NCI-H1694 (cell line): Measurements from ENCODE around the gene RUFY2.

Experiments used
- DNase-seq: peaks from one replicate; lab custom pipeline; 2025; lab: John Stamatoyannopoulos, UW

RUFY2 gene

DNA sequence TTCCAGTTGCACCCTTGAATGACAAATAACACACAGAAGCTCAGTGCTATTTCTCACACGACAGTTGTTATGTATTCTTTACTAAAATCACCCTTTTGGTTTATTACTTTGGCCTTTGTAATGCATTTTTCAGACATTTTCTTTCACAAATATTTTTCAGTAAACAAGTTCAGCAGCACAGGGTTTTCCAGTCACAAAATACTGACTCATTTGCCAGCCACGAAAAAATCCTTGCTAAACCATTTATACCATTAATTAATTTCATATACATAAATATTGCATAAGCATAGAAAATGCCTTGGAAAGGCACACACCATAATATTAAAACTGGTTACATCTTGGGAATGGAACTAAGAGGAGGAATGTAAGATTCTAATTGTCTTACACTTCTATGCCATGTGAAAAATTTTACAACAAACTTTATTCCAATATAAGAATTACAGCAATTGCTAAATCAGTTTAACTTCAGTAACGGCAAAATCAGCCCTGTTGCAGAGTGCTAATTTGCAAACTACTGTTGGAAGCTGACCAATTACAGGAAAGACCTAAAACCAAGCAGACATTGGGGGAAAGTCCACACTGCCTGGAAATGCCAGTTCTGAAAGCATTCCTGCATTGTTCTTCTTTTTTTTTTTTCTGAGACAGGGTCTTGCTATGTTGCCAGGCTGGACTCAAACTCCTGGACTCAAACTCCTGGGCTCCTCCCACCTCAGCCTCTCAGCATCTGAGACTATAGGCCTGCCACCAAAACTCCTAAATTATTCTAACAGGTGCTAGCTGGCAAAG is 42.8 kb downstream of the RUFY2 start:
- no peak for DNase-seq

- no peak for DNase-seq
Observed at GRCh38 chr10:68362590-68362989, 44.5 kb downstream of the RUFY2 start.

DNA sequence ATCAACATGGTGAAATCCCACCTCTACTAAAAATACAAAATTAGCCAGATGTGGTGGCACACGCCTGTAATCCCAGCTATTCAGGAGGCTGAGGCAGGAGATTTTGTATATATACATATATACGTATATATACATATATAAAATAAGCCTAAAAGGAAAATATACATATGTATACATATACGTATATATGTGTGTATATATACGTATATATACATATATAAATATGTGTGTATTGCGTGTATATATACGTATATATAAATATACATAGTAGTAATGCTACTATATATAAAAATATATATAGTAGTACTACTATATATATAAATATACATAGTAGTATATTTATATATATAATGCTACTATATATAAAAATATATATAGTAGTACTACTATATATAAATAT is 47.9 kb downstream of the RUFY2 start:
- DNase-seq = no peak

DNA sequence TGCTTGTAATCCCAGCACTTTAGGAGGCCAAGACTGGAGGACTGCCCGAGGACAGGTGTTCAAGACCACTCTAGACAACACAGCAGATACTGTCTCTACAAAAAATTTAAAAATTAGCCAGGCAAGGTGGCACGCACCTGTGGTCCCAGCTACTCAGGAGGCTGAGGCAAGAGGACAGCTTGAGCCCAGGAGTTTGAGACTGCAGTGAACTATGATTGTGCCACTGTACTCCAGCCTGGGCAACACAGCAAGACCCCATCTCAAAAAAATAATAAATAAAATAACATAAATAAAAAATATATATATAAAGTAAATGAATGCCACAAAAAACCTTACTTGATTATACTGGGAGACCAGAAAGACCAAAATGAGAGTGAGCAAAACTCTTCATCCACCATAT is 53.5 kb downstream of the RUFY2 start:
- no peak for DNase-seq

DNA sequence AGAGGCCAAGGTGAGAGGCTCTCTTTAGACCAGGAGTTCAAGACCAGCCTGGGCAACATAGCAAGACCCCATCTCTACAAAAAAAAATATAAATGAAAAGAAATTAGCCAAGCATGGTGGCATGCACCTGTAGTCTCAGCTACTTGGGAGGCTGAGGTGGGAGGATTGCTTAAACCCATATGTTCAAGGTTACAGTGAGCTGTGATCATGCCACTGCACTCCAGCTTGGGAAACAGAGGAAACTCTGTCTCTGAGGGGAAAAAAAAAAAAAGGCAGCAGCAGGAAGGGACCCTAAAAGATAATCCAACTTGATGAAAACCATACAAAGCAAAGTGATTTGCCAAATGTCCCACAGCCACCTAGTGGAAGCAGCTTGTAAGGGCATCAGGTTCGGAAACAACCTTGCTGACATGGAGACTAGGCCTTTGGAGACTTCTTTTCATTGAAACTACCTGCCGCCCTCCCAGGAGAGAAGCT is 58.8 kb downstream of the RUFY2 start:
- DNase-seq = peak; percentile 31

GRCh38 chr10:68346774-68347173 is 60.3 kb downstream of the RUFY2 start:
- DNase-seq = no peak

DNA sequence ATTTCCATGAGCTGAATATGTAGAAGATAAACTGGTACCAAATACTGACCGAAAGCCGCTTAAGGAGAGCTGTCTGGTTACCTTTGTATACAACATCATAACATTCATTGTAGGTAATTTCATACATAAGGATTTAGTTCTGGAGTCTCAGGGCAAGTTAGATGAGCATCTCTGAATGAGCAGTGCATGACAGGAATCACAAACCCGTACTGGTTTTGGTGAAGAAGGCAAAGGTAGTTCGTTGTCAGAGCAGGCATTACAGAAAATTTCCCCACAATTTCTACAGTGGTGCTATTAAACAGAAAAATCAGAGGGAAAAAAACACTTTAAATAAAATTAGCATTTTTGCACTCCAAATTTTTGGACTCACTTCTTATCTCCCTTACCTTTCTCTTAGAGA is 61.5 kb downstream of the RUFY2 start:
- DNase-seq = no peak

DNA sequence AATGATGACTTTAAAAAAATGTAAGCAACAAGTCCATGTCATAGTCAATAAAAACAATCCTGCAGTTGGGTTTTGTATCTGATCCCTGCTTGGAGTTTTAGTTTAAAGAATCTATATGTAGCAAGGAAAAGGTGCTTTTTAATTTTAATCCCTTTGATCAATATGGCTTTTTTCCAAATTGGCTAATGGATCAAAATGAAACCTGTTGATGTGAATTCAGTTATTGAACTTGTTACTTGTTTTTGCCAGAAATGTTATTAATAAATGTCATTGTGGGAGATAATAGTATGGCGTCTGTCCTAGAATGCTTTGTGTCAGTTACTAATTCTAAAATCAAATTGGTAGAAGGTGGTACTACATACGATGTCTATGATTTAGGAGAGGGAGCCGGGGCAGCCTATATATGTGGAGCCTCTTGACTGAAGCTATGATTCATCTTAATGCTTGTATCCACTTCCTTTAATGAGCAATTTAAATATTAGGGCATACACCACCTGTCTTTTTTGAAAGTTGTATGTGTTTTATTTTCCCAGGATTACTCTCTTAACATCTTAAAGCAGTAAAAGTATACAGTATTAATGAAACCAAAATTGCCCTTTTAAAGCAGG is 64.1 kb downstream of the RUFY2 start:
- no peak for DNase-seq

DNA sequence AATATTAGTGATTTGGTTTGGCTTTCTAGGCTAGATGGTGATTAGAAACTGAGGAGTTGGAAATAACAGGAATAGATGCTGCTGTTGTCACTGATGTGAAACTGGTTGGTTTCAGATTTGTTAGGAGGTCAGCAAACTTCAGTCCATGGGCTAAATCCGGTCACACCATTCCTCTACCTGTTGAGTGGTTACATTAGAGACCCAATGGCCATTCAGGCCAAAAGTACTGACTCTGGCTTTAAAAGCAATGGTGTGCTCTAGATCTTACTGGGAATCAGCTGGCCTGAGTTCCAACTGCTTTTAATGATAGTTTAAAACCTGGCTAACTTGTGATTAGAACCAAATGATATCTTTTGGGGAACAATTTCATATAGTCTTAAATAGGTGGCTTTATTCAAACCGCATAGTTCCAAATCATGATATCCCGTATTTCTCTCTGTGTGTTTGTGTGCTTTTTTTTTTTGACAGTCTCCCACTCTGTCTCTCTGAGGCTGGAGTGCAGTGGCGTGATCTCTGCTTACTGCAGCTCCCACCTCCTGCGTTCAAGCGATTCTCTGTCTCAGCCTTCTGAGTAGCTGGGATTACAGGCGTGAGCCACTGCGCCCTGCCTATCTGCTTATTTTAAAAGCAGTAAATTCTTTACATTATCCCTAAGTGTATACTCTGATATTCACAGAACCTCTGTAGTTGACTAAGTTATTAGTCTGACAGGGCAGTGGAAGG is 66.6 kb downstream of the RUFY2 start:
- DNase-seq = no peak

- DNase-seq = no peak
Observed at GRCh38 chr10:68336754-68337351, 70.2 kb downstream of the RUFY2 start.

DNA sequence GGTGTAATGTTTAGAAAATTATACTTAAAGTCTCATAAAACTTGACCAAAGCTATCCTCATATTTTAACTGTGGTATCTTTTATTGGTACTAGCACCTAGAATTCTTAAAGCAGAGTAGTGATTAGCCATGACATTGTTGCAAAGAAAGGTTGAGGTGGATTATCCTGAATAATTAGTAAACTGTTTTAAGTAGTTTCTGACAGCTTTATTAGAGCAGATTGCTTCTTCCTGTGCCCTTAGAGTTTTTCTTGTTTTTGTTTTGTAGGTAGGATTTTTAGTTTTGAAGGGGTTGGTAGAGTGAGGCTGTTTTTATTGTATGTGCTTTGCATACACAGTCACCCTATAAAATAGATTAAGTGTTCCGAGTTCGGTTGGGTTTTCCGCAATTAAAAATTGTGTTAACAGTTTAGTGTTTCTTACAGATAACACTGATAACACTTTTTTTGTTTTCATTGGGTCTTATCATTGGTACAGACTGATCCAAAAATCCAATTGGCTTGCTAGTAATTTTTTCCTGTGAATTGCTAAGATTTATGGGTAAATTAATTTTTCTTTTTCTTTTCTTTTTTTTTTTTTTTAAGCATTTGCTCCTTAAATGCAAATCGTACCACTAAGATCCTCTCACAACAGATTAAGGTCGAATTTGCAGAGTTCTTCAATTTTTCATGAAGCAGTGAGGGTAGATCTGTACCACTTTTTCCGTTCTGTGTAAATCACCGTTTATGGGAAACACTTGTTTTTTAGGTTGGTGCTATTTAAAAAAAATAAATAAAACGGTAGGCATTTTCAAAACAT is 72.2 kb downstream of the RUFY2 start:
- no peak for DNase-seq

DNA sequence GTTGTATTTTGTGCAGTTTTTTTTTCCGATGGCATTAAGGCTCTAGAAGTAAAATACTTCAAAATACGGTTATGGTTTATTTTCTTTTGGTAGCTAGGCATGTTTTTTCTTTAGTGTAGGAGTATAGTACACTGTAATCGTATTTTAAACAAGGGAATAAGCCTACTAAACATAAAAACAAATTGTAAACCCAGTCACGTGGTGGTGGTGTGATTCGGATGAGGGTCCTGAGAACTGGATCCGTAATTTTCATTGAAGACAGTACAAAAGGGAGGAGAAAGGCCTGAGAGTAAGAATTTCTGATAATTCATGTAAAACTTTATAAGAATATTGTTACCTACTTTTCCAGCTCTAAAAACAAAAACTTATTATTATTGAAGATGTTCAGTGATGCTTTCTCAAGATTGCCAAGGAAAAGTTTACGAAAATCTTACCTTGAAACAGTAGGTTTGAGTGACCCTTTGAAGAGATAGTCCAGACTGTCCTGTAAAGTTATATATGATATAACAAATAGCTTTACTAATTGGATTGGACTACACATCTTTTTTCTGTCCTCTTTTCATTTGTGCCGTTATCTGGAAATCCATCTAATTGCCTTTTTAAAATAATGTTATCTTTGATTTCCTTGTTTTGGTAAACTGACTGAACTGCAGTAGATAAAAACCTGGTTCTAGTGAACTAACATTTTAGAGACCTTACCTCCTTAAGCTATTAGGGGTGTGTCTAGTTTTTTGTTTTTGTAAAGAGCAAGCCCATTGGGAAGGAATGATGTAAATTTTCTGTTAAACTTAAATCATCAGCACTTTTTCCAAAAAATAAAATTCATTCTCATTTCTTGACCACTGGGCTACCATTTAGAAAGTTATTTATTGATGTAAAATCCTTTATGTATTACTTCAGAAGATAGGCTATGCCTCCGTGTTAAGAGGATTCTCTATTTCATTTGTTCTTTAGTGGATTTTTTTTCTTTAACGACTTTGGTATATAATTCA is 73.3 kb downstream of the RUFY2 start:
- no peak for DNase-seq

DNA sequence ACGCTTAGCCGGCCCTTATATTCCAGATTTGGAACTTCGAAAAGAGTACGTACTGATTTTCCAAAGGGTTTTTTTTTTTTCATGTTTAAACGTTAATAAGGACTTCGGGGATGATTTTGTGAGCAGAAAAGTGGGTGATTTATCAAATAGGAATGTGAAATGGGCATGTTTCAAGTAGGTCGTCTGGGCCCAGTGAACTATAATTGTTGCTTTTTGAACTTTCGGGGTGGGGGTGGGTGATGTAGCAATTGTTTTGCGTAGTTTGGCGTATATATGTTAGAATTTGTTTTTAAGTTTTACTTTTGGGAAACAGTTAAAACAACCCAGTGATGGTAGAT is 74.0 kb downstream of the RUFY2 start:
- no peak for DNase-seq

DNA sequence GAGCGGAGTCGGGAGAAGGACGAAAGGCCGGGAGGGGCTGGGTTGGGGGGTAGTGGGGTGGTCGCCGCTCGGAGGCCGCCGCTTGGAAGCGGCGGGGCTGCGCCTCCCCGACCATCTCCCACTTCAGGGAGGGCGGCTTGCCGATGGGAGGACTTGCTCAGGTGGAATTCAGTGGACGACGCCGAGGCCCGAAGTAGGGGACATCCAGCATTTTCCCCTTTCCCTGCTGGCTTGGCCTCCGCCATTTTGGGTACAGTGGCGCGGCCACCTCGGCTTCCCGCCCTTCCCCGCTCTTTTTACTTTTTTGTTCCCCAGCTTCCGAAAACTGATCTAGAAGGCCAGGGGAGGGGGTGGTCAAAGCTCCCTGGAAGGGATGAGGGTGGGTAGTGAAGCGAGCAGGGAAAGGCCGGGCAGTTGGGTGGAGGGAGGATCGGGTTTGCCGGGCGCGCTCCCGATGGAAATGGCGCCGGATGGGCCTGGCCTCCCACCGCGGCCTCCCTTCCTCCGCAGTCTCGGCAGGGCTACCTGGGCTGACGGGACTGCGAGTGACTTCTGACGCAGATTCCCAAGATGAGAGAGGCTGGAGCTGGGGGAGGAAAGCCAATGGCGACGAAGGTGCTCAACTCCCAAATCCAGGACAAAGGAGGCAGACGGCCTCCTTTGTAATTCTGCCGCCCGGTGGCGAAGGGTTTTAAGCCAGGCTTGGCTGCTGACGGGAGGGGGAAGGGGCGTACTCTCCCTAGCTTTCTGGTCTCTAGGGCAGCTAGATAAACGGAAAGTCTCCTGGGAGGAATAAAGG is 74.6 kb downstream of the RUFY2 start, which contains the start of gene PBLD:
TSS of gene PBLD (minus strand) at position 670 of the 799 bp plus-strand sequence. CDS start 26,084 bp downstream, outside the sequence.
- DNase-seq = peak; percentile 54

- DNase-seq = peak; percentile 93
Observed at GRCh38 chr10:68331455-68332258, 75.4 kb downstream of the RUFY2 start, which contains the start of gene HNRNPH3. Gene HNRNPH3 (plus strand): TSS chr10:68332064. CDS start chr10:68337222, 5,158 bp downstream.

DNA sequence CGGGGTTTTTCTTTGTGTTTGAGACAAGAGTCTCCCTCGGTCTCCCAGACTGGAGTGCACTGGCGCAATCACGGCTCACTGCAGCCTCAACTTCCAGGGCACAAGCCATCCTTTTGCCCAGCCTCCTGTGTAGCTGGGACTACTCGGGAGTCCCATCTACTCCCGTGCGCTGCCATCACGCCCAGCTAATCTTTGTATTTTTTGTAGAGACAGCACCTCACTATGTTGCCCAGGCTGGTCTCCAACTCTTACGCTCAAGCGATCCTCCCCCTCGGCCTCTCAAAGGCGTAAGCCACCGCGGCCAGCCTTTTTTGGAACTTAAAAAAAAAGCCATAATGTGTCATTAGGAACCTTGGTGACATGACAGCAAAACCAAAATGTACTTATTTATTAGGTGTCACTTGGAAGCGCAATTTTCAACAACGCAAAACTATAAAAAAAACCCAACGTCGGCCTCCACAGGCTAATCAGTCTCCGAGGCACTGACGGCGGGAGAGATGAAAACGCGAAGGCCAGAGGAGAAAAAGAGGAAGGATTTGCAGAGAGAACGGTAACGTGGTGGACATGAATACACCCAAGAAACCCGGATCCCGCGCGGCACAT is 76.1 kb downstream of the RUFY2 start:
- DNase-seq = no peak

DNA sequence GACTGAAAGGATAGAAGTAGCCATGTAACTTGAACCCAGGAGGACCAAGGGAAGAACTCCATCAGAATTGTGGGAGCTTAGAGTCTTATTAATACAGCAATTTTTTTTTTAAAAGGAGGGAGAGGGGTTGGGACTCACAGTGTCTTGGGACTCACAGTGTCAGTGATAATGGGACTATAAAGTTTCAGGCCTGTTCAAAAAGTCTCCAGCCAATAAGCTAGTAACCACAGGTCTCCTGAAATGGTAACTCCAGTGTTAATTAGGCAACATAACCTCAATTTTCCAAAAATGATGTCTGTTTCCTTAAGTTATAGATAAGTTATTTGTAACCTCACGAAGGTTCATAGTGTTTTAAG is 77.6 kb downstream of the RUFY2 start:
- no peak for DNase-seq
